ENCODE data around the gene NUAK2.

NUAK2 gene

GRCh38 chr1:205271277-205271676 is 50.3 kb downstream of the NUAK2 start:
- TF ChIP-seq CREB5 (CRISPR knock-in tag; IDR thresholded peaks at IDR 0.05; ENCODE audit: low read depth) (no peak), SNAI2 (CRISPR knock-in tag; IDR thresholded peaks at IDR 0.05) (no peak), TCF4 (CRISPR knock-in tag; IDR thresholded peaks at IDR 0.05; ENCODE audit: borderline replicate concordance) (no peak), TOX (CRISPR knock-in tag; IDR thresholded peaks at IDR 0.05; ENCODE audit: borderline replicate concordance) (no peak), ARNTL (CRISPR knock-in tag; IDR thresholded peaks at IDR 0.05; ENCODE audit: borderline replicate concordance, low read depth) (no peak), TSHZ2 (CRISPR knock-in tag; IDR thresholded peaks at IDR 0.05) (no peak), PATZ1 (CRISPR knock-in tag; IDR thresholded peaks at IDR 0.05; ENCODE audit: borderline replicate concordance) (no peak), CSRNP3 (CRISPR knock-in tag; IDR thresholded peaks at IDR 0.05) (no peak), GLIS3 (CRISPR knock-in tag; IDR thresholded peaks at IDR 0.05) (no peak), POU6F1 (CRISPR knock-in tag; IDR thresholded peaks at IDR 0.05; ENCODE audit: borderline replicate concordance, low read depth) (no peak), ZNF70 (CRISPR knock-in tag; IDR thresholded peaks at IDR 0.05) (no peak), RARB (CRISPR knock-in tag; IDR thresholded peaks at IDR 0.05) (no peak), OSR1 (CRISPR knock-in tag; IDR thresholded peaks at IDR 0.05) (no peak), ESRRG (CRISPR knock-in tag; IDR thresholded peaks at IDR 0.05) (no peak), BACH2 (CRISPR knock-in tag; IDR thresholded peaks at IDR 0.05; ENCODE audit: borderline replicate concordance) (no peak), ZC3H10 (CRISPR knock-in tag; IDR thresholded peaks at IDR 0.05) (no peak), ZNF8 (CRISPR knock-in tag; IDR thresholded peaks at IDR 0.05) (no peak), ISL1 (CRISPR knock-in tag; IDR thresholded peaks at IDR 0.05) (no peak)
- ATAC-seq = peak; percentile 7; the same call in 1 of the 3 replicates

GRCh38 chr1:205270764-205271163 is 50.8 kb downstream of the NUAK2 start:
- ATAC-seq = no peak
- TF ChIP-seq CSDC2 (CRISPR knock-in tag; IDR thresholded peaks at IDR 0.05) (no peak), SNAI2 (CRISPR knock-in tag; IDR thresholded peaks at IDR 0.05) (no peak), PATZ1 (CRISPR knock-in tag; IDR thresholded peaks at IDR 0.05; ENCODE audit: borderline replicate concordance) (no peak), TSHZ2 (CRISPR knock-in tag; IDR thresholded peaks at IDR 0.05) (no peak), BACH2 (CRISPR knock-in tag; IDR thresholded peaks at IDR 0.05; ENCODE audit: borderline replicate concordance) (no peak), ZNF70 (CRISPR knock-in tag; IDR thresholded peaks at IDR 0.05) (no peak), GLIS3 (CRISPR knock-in tag; IDR thresholded peaks at IDR 0.05) (no peak), PPARA (CRISPR knock-in tag; IDR thresholded peaks at IDR 0.05; ENCODE audit: borderline replicate concordance) (no peak), CSRNP3 (CRISPR knock-in tag; IDR thresholded peaks at IDR 0.05) (no peak), TOX (CRISPR knock-in tag; IDR thresholded peaks at IDR 0.05; ENCODE audit: borderline replicate concordance) (no peak), ZC3H10 (CRISPR knock-in tag; IDR thresholded peaks at IDR 0.05) (no peak)

Measured in SK-N-SH treated with all-trans-retinoic acid at 6 μM for 48 hours (cell line).